Choroid plexus epithelial cell (primary cell): ENCODE measurements around the gene ABCA10.
"Not testable (repeated sequence)": the region's sequence is repeated elsewhere in the genome, so short reads cannot be mapped to it uniquely, and the experiment has no call there.

ENCODE experiments used
- DNase-seq: peaks from one replicate; pipeline ENCODE4 v3.0.0-alpha.2; 2010; ENCODE audit warnings: low read depth
- H3K4me3 ChIP-seq: 2 replicates; pipeline ENCODE4 v1.5.1; 2011; ENCODE audit warnings: low read depth, mild to moderate bottlenecking, control low read depth, low read length, moderate library complexity
- TF ChIP-seq, protein P1 (sequence below): conservative IDR thresholded peaks from 2 replicates; pipeline ENCODE4 v1.5.1; 2011; ENCODE audit warnings: low read depth, mild to moderate bottlenecking, control low read depth, inconsistent platforms, low read length, moderate library complexity

ABCA10 gene

GRCh38 chr17:69170377-69170776 is 58.2 kb downstream of the ABCA10 start:
- no peak for DNase-seq
- TF ChIP-seq, protein P1, sequence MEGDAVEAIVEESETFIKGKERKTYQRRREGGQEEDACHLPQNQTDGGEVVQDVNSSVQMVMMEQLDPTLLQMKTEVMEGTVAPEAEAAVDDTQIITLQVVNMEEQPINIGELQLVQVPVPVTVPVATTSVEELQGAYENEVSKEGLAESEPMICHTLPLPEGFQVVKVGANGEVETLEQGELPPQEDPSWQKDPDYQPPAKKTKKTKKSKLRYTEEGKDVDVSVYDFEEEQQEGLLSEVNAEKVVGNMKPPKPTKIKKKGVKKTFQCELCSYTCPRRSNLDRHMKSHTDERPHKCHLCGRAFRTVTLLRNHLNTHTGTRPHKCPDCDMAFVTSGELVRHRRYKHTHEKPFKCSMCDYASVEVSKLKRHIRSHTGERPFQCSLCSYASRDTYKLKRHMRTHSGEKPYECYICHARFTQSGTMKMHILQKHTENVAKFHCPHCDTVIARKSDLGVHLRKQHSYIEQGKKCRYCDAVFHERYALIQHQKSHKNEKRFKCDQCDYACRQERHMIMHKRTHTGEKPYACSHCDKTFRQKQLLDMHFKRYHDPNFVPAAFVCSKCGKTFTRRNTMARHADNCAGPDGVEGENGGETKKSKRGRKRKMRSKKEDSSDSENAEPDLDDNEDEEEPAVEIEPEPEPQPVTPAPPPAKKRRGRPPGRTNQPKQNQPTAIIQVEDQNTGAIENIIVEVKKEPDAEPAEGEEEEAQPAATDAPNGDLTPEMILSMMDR: no peak

GRCh38 chr17:69168642-69169041 is 60.0 kb downstream of the ABCA10 start:
- DNase-seq, H3K4me3 ChIP-seq: not testable (repeated sequence)

More at GRCh38 chr17:69170377-69170776, 58.2 kb downstream of the ABCA10 start:
- no peak overlapping the region for H3K4me3 ChIP-seq

- no peak overlapping the region for H3K4me3 ChIP-seq
- TF ChIP-seq, protein P1: no peak
- DNase-seq: no peak
Measured at GRCh38 chr17:69166957-69167356, 61.7 kb downstream of the ABCA10 start.

- DNase-seq: no peak
- TF ChIP-seq, protein P1: no peak
- no peak overlapping the region for H3K4me3 ChIP-seq
Measured at GRCh38 chr17:69164206-69164605, 64.4 kb downstream of the ABCA10 start.

- TF ChIP-seq, protein P1: no peak
- no peak for DNase-seq
- no peak overlapping the region for H3K4me3 ChIP-seq
Measured at GRCh38 chr17:69159418-69159817, 69.2 kb downstream of the ABCA10 start.

- TF ChIP-seq, protein P1: no peak
- H3K4me3 ChIP-seq: no peak overlapping the region
- no peak for DNase-seq
Measured at GRCh38 chr17:69154267-69154666, 74.4 kb downstream of the ABCA10 start.

DNA sequence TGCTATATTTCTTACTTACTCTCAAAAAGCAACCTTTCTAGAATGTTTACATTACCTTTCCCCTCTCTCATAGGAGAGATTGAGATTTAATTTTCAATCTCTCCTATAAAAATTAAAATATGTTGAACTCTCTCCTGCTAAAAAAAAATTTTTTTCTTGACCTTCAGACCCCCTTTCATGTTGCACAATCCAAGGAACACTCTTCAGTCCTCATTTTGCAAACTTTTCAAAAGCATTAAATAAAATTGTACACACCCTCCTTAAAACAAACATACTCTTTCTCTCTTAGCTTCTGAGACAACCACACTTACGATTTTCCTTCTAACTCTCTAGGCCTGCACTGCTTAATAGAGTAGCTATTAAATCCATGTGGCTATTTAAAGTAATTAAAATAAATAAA is 78.3 kb downstream of the ABCA10 start:
- TF ChIP-seq, protein P1: no peak
- H3K4me3 ChIP-seq: no peak overlapping the region
- DNase-seq: peak; percentile 35

DNA sequence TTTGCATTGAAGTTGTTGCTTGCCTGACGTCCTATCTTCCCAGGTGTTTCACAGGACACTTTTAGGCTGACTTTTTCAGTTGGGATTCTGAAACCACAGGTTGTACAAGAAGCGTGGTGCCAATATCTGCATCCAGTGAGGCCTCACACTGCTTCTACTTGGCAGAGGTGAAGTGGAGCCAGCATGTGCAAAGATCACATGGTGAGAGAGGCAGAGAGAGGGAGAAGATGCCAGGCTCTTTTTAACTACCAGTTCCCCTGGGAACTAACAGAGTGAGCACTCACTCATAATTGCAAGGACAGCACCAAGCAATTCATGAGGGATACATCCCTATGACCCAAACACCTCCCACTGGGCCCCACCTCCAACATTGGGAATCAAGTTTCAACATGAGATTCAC is 81.2 kb downstream of the ABCA10 start:
- no peak overlapping the region for H3K4me3 ChIP-seq
- TF ChIP-seq, protein P1: no peak
- no peak for DNase-seq
